Left ventricle myocardium inferior (tissue), 1 donor: ENCODE results near the gene RGS7. TPM values are rescaled to one million over a fixed set of nuclear protein-coding genes. Genes with fewer than 3 reads are reported as not detected.
"Not testable (repeated sequence)": the region's sequence is repeated elsewhere in the genome, so short reads cannot be mapped to it uniquely, and the experiment has no call there.

Source experiments
- DNase-seq: peaks from one replicate; pipeline ENCODE4 v3.0.0-alpha.2; 2020
- H3K27ac ChIP-seq: fragments of 200-600 bp; replicated peaks from 2 replicates; pipeline ENCODE4 v1.8.0; 2021
- H3K27me3 ChIP-seq: fragments of 200-600 bp; 2 replicates; pipeline ENCODE4 v1.8.0; 2021; ENCODE audit warnings: low read depth
- H3K36me3 ChIP-seq: fragments of 200-600 bp; 2 replicates; pipeline ENCODE4 v1.8.0; 2021
- H3K4me1 ChIP-seq: fragments of 200-600 bp; 2 replicates; pipeline ENCODE4 v1.8.0; 2021
- H3K4me3 ChIP-seq: fragments of 200-600 bp; 2 replicates; pipeline ENCODE4 v1.8.0; 2021; ENCODE audit warnings: mild to moderate bottlenecking, moderate library complexity
- H3K9me3 ChIP-seq: fragments of 200-600 bp; replicated peaks from 2 replicates; pipeline ENCODE4 v1.8.0; 2021
- intact Hi-C: fragments of 100-400 bp; cut with micrococcal nuclease; formaldehyde crosslinking; loops from one replicate; pipeline ENCODE4 v1.11.0; 2022
- total RNA-seq: library from RNA; stranded (reverse); fragmentation: NEBNext Ultra II Directional; extraction: Animal tissue kit (Norgen Biotek cat#: 25700); gene quantifications from one replicate; pipeline ENCODE4 v1.2.1, GENCODE V29; 2021
- TF ChIP-seq, protein P1 (sequence below): fragments of 200-600 bp; IDR thresholded peaks from 2 replicates; pipeline ENCODE4 v1.8.0; 2021; ENCODE audit warnings: antibody characterized with exemption, mild to moderate bottlenecking, borderline replicate concordance
- donor health status: DM: no; HTN: yes; CAD: no; lungs with severe emphysema.

RGS7 gene
- total RNA-seq, 1 donor from 2014 or later, result not detected

GRCh38 chr1:241156231-241156965, 200.6 kb downstream of the RGS7 start:
- H3K36me3 ChIP-seq, result no peaks in the 10 kb centered on the region
- DNase-seq, result no peak
- no peaks in the 10 kb centered on the region for H3K4me1 ChIP-seq
- H3K4me3 ChIP-seq, result no peak overlapping the region
- intact Hi-C loops, result no loop called here
- H3K27ac ChIP-seq, result no peak overlapping the region
- no peaks in the 10 kb centered on the region for H3K27me3 ChIP-seq
- H3K9me3 ChIP-seq, result peaks cover 19% of the 10 kb centered on the region
- TF ChIP-seq, protein P1, sequence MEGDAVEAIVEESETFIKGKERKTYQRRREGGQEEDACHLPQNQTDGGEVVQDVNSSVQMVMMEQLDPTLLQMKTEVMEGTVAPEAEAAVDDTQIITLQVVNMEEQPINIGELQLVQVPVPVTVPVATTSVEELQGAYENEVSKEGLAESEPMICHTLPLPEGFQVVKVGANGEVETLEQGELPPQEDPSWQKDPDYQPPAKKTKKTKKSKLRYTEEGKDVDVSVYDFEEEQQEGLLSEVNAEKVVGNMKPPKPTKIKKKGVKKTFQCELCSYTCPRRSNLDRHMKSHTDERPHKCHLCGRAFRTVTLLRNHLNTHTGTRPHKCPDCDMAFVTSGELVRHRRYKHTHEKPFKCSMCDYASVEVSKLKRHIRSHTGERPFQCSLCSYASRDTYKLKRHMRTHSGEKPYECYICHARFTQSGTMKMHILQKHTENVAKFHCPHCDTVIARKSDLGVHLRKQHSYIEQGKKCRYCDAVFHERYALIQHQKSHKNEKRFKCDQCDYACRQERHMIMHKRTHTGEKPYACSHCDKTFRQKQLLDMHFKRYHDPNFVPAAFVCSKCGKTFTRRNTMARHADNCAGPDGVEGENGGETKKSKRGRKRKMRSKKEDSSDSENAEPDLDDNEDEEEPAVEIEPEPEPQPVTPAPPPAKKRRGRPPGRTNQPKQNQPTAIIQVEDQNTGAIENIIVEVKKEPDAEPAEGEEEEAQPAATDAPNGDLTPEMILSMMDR, result no peak

GRCh38 chr1:241145881-241146280, 211.1 kb downstream of the RGS7 start:
- Histone ChIP-seq H3K4me3 (no peak overlapping the region), H3K27ac (no peak overlapping the region), H3K9me3 (no peaks in the 10 kb centered on the region), H3K36me3 (no peaks in the 10 kb centered on the region), H3K4me1 (no peaks in the 10 kb centered on the region), H3K27me3 (no peaks in the 10 kb centered on the region)
- TF ChIP-seq, protein P1, result no peak
- intact Hi-C loops, result no loop called here
- DNase-seq, result no peak

- TF ChIP-seq, protein P1, result no peak
- H3K4me1 ChIP-seq, result no peaks in the 10 kb centered on the region
- DNase-seq, result no peak
- intact Hi-C loops, result no loop called here
- H3K9me3 ChIP-seq, result no peaks in the 10 kb centered on the region
- H3K27ac ChIP-seq, result no peak overlapping the region
- H3K27me3 ChIP-seq, result no peaks in the 10 kb centered on the region
- H3K36me3 ChIP-seq, result no peaks in the 10 kb centered on the region
- no peak overlapping the region for H3K4me3 ChIP-seq
Observed at GRCh38 chr1:241143765-241144442, 213.1 kb downstream of the RGS7 start.

DNA sequence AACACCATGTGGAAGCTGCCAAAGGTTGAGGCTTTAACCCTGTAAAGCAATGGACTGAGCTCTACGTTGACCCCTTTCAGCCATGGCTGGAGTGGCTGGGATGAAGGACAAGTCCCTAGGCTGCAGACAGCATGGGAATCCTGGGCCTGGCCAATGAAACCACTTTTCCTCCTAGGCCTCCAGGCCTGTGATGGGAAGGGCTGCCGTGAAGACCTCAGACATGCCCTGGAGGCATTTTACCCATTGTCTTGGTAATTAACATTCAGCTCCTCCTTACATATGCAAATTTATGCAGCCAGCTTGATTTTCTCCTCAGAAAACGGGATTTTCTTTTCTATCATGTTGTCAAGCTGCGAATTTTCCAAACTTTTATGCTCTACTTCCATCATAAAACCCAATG, 214.5 kb downstream of the RGS7 start:
- Histone ChIP-seq H3K4me1 (no peaks in the 10 kb centered on the region), H3K9me3 (no peaks in the 10 kb centered on the region), H3K4me3 (no peak overlapping the region), H3K27ac (no peak overlapping the region), H3K36me3 (no peaks in the 10 kb centered on the region), H3K27me3 (no peaks in the 10 kb centered on the region)
- DNase-seq, result no peak
- intact Hi-C loops, result no loop called here
- TF ChIP-seq, protein P1, result no peak

DNA sequence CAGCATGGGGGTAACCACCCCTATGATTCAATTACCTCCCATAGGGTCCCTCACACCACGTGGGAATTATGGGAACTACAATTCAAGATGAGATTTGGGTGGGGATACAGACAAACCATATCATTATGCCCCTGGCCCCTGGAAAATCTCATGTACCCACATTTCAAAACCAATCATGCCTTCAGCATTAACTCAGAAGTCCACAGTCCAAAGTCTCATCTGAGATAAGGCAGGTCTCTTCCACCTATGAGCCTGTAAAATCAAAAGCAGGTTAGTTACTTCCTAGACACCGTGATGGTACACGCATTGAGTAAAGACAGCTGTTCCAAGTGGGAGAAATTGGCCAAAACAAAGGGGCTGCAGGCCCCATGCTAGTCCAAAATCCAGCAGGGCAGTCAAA, 215.4 kb downstream of the RGS7 start:
- H3K4me3 ChIP-seq, H3K4me1 ChIP-seq, H3K36me3 ChIP-seq, DNase-seq, H3K27me3 ChIP-seq, intact Hi-C loops, H3K27ac ChIP-seq, H3K9me3 ChIP-seq: not testable (repeated sequence)

DNA sequence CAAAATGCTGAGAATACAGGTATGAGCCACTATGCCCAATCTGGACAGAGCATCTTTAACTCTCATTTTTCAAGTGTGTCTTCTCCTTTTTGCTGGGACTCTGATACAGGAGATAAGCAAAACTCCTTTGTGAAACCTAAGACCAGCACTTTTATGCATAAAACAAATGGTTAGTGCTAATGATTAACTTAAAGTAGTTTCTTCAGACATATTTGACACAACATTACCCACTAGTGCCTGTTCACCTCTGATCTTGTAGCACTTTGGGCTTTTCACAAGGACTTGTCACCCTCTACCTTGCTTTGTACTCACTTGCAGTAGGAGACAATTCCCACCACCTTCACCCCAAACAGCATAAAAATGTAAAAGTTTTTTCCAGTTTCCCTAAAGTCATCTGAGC, 216.3 kb downstream of the RGS7 start:
- no peaks in the 10 kb centered on the region for H3K27me3 ChIP-seq
- no peaks in the 10 kb centered on the region for H3K9me3 ChIP-seq
- intact Hi-C loops, result no loop called here
- no peak overlapping the region for H3K27ac ChIP-seq
- DNase-seq, result no peak
- H3K4me1 ChIP-seq, result no peaks in the 10 kb centered on the region
- H3K36me3 ChIP-seq, result no peaks in the 10 kb centered on the region
- TF ChIP-seq, protein P1, result no peak
- no peak overlapping the region for H3K4me3 ChIP-seq
